Trophoblast cell (in vitro differentiated cells and primary cell): Measurements from ENCODE around the gene HLX.

Experiments used
- DNase-seq, 2 donors: peaks; one replicate each; pipeline ENCODE4 v3.0.0-alpha.2; 2016
- H2AFZ ChIP-seq: 2 replicates; pipeline ENCODE4 v1.6.1; 2013; ENCODE audit warnings: low read length, moderate library complexity, mild to moderate bottlenecking; ENCODE audit not compliant: insufficient read depth, poor library complexity
- H2AK5ac ChIP-seq: 2 replicates; pipeline ENCODE4 v1.6.1; 2013; ENCODE audit warnings: mild to moderate bottlenecking, low read length
- H2BK120ac ChIP-seq: 2 replicates; pipeline ENCODE4 v1.6.1; 2013; ENCODE audit warnings: low read length, mild to moderate bottlenecking, moderate library complexity; ENCODE audit not compliant: insufficient read depth, poor library complexity
- H2BK12ac ChIP-seq: 2 replicates; pipeline ENCODE4 v1.6.1; 2013; ENCODE audit warnings: mild to moderate bottlenecking, low read length, moderate library complexity
- H2BK5ac ChIP-seq: 2 replicates; pipeline ENCODE4 v1.6.1; 2013; ENCODE audit warnings: low read length, low read depth, moderate library complexity, mild to moderate bottlenecking; ENCODE audit not compliant: poor library complexity
- H3K14ac ChIP-seq: 2 replicates; pipeline ENCODE4 v1.6.1; 2013; ENCODE audit warnings: mild to moderate bottlenecking, low read length
- H3K18ac ChIP-seq: 2 replicates; pipeline ENCODE4 v1.6.1; 2013; ENCODE audit warnings: mild to moderate bottlenecking, low read length
- H3K23ac ChIP-seq: 2 replicates; pipeline ENCODE4 v1.6.1; 2013; ENCODE audit warnings: low read length
- H3K27ac ChIP-seq: 2 replicates; pipeline ENCODE4 v1.5.1; 2013; ENCODE audit warnings: low read depth, mild to moderate bottlenecking, inconsistent platforms, low read length, moderate library complexity
- H3K27me3 ChIP-seq: 2 replicates; pipeline ENCODE4 v1.6.1; 2013; ENCODE audit warnings: inconsistent platforms, mild to moderate bottlenecking, low read length, moderate library complexity; ENCODE audit not compliant: insufficient read depth
- H3K36me3 ChIP-seq, 2 experiments: 1 replicate in 1 of 2; 2 replicates in 1 of 2; pipeline ENCODE4 v1.6.1; 2013; ENCODE audit warnings: low read length in 2 of 2, mild to moderate bottlenecking in 2 of 2, moderate library complexity in 1 of 2; ENCODE audit not compliant: insufficient read depth in 2 of 2, control insufficient read depth in 1 of 2
- H3K4ac ChIP-seq: 2 replicates; pipeline ENCODE4 v1.6.1; 2013; ENCODE audit warnings: low read depth, mild to moderate bottlenecking, low read length, moderate library complexity
- H3K4me1 ChIP-seq, 2 experiments: 1 replicate in 1 of 2; 2 replicates in 1 of 2; pipeline ENCODE4 v1.6.1; 2013; ENCODE audit warnings: low read length in 2 of 2, mild to moderate bottlenecking in 2 of 2, moderate library complexity in 1 of 2; ENCODE audit not compliant: insufficient read depth in 2 of 2, control insufficient read depth in 1 of 2
- H3K4me2 ChIP-seq: 2 replicates; pipeline ENCODE4 v1.6.1; 2013; ENCODE audit warnings: inconsistent platforms, mild to moderate bottlenecking, low read length, moderate library complexity
- H3K4me3 ChIP-seq: 2 replicates; pipeline ENCODE4 v1.5.1; 2013; ENCODE audit warnings: mild to moderate bottlenecking, low read depth, low read length, inconsistent platforms
- H3K79me1 ChIP-seq: one replicate; pipeline ENCODE4 v1.6.1; 2013; ENCODE audit warnings: low read length
- H3K79me2 ChIP-seq: 2 replicates; pipeline ENCODE4 v1.6.1; 2013; ENCODE audit warnings: low read length, mild to moderate bottlenecking; ENCODE audit not compliant: control insufficient read depth, insufficient read depth, poor library complexity
- H3K9ac ChIP-seq: 2 replicates; pipeline ENCODE4 v1.6.1; 2013; ENCODE audit warnings: mild to moderate bottlenecking, low read length
- H3K9me3 ChIP-seq: 2 replicates; pipeline ENCODE4 v1.6.1; 2013; ENCODE audit warnings: low read depth, mild to moderate bottlenecking, control low read depth, inconsistent platforms, low read length; ENCODE audit not compliant: insufficient read depth
- H4K12ac ChIP-seq: 2 replicates; pipeline ENCODE4 v1.6.1; 2013; ENCODE audit warnings: low read depth, mild to moderate bottlenecking, low read length, moderate library complexity
- H4K8ac ChIP-seq: 2 replicates; pipeline ENCODE4 v1.6.1; 2013; ENCODE audit warnings: low read depth, mild to moderate bottlenecking, low read length, moderate library complexity
- H4K91ac ChIP-seq: one replicate; pipeline ENCODE4 v1.6.1; 2013; ENCODE audit warnings: low read depth, mild to moderate bottlenecking, low read length, moderate library complexity
- WGBS: extraction: QIAGEN DNeasy Blood & Tissue Kit; methylation state at CpG from one replicate; pipeline ENCODE4 v1.1.7; 2013; ENCODE audit warnings: missing lambda C conversion rate; ENCODE audit not compliant: insufficient read length, insufficient coverage; ENCODE audit errors: extremely low coverage; 5-methylcytosine and 5-hydroxymethylcytosine counted together

HLX gene

GRCh38 chr1:220872296-220872695 is 6.9 kb upstream of the HLX start:
- no peak overlapping the region for H3K27ac ChIP-seq
- H3K79me2 ChIP-seq: no peaks in the 10 kb centered on the region
- no peak overlapping the region for H3K4me3 ChIP-seq
- H3K4ac ChIP-seq: no peak overlapping the region
- no peak overlapping the region for H3K23ac ChIP-seq
- no peak overlapping the region for H2BK5ac ChIP-seq
- H3K27me3 ChIP-seq: peaks cover 16% of the 10 kb centered on the region
- no peaks in the 10 kb centered on the region for H3K79me1 ChIP-seq
- H3K9me3 ChIP-seq: no peaks in the 10 kb centered on the region
- H3K4me2 ChIP-seq: no peak overlapping the region
- no peak overlapping the region for H4K8ac ChIP-seq
- no peak overlapping the region for H3K18ac ChIP-seq
- no peak for DNase-seq
- H3K9ac ChIP-seq: no peak overlapping the region
- no peaks in the 10 kb centered on the region for H3K4me1 ChIP-seq
- no peak overlapping the region for H2AK5ac ChIP-seq
- H4K91ac ChIP-seq: no peak overlapping the region
- H2BK120ac ChIP-seq: no peak overlapping the region
- no peaks in the 10 kb centered on the region for H3K36me3 ChIP-seq
- H4K12ac ChIP-seq: no peak overlapping the region
- no peak overlapping the region for H2AFZ ChIP-seq
- no peak overlapping the region for H2BK12ac ChIP-seq
- H3K14ac ChIP-seq: no peak overlapping the region

- no peak overlapping the region for H2AK5ac ChIP-seq
- H3K9me3 ChIP-seq: no peaks in the 10 kb centered on the region
- H3K9ac ChIP-seq: no peak overlapping the region
- no peaks in the 10 kb centered on the region for H3K79me2 ChIP-seq
- no peak for DNase-seq
- H4K8ac ChIP-seq: no peak overlapping the region
- no peaks in the 10 kb centered on the region for H3K79me1 ChIP-seq
- no peak overlapping the region for H3K4me2 ChIP-seq
- no peak overlapping the region for H3K4ac ChIP-seq
- no peak overlapping the region for H3K23ac ChIP-seq
- no peak overlapping the region for H3K18ac ChIP-seq
- H3K4me3 ChIP-seq: no peak overlapping the region
- no peak overlapping the region for H2BK5ac ChIP-seq
- peaks cover 0 to 2% of the 10 kb centered on the region in 2 experiments for H3K4me1 ChIP-seq
- H3K36me3 ChIP-seq: no peaks in the 10 kb centered on the region
- H3K14ac ChIP-seq: no peak overlapping the region
- H4K12ac ChIP-seq: no peak overlapping the region
- H2AFZ ChIP-seq: no peak overlapping the region
- peaks cover 24% of the 10 kb centered on the region for H3K27me3 ChIP-seq
- no peak overlapping the region for H2BK120ac ChIP-seq
- no peak overlapping the region for H2BK12ac ChIP-seq
- H4K91ac ChIP-seq: no peak overlapping the region
- no CpG with 5 or more reads among the region's 2 CpGs for WGBS
- H3K27ac ChIP-seq: no peak overlapping the region
These were observed 6.2 kb upstream of the HLX start for GRCh38 chr1:220873087-220873486.

- no peaks in the 10 kb centered on the region for H3K9me3 ChIP-seq
- H3K27me3 ChIP-seq: peaks cover 33% of the 10 kb centered on the region
- H4K8ac ChIP-seq: no peak overlapping the region
- H2BK5ac ChIP-seq: no peak overlapping the region
- no peak overlapping the region for H3K9ac ChIP-seq
- no peaks in the 10 kb centered on the region for H3K36me3 ChIP-seq
- no peaks in the 10 kb centered on the region for H3K79me1 ChIP-seq
- no peaks in the 10 kb centered on the region for H3K79me2 ChIP-seq
- WGBS: no CpG with 5 or more reads among the region's 8 CpGs
- no peak overlapping the region for H3K4me2 ChIP-seq
- H3K4me3 ChIP-seq: no peak overlapping the region
- peaks cover 5 to 9% of the 10 kb centered on the region in 2 experiments for H3K4me1 ChIP-seq
- H2BK120ac ChIP-seq: no peak overlapping the region
- H3K18ac ChIP-seq: no peak overlapping the region
- no peak overlapping the region for H4K91ac ChIP-seq
- peak in 1 of 2 donors; percentile 43 for DNase-seq
- H4K12ac ChIP-seq: no peak overlapping the region
- no peak overlapping the region for H2AFZ ChIP-seq
- H3K27ac ChIP-seq: no peak overlapping the region
- no peak overlapping the region for H3K23ac ChIP-seq
- no peak overlapping the region for H2AK5ac ChIP-seq
- H2BK12ac ChIP-seq: no peak overlapping the region
- H3K14ac ChIP-seq: no peak overlapping the region
- no peak overlapping the region for H3K4ac ChIP-seq
These were observed 5.2 kb upstream of the HLX start for GRCh38 chr1:220873868-220874655.

GRCh38 chr1:220875260-220875659 is 4.0 kb upstream of the HLX start:
- WGBS: no CpG with 5 or more reads among the region's 1 CpG
- H4K91ac ChIP-seq: no peak overlapping the region
- no peak overlapping the region for H3K4ac ChIP-seq
- peaks cover 44% of the 10 kb centered on the region for H3K27me3 ChIP-seq
- H3K23ac ChIP-seq: no peak overlapping the region
- H3K36me3 ChIP-seq: no peaks in the 10 kb centered on the region
- H3K14ac ChIP-seq: no peak overlapping the region
- H4K12ac ChIP-seq: no peak overlapping the region
- H3K9me3 ChIP-seq: no peaks in the 10 kb centered on the region
- H2BK12ac ChIP-seq: no peak overlapping the region
- no peaks in the 10 kb centered on the region for H3K79me2 ChIP-seq
- no peak overlapping the region for H2AK5ac ChIP-seq
- no peak overlapping the region for H2AFZ ChIP-seq
- no peak overlapping the region for H3K27ac ChIP-seq
- no peak overlapping the region for H2BK120ac ChIP-seq
- no peak overlapping the region for H3K4me3 ChIP-seq
- no peaks in the 10 kb centered on the region for H3K79me1 ChIP-seq
- no peak overlapping the region for H3K9ac ChIP-seq
- no peak overlapping the region for H3K18ac ChIP-seq
- no peak overlapping the region for H4K8ac ChIP-seq
- no peak for DNase-seq
- no peak overlapping the region for H3K4me2 ChIP-seq
- H3K4me1 ChIP-seq: peaks cover 13 to 14% of the 10 kb centered on the region in 2 experiments
- H2BK5ac ChIP-seq: no peak overlapping the region
